GM20000 (cell line): Measurements from ENCODE around the gene ARMC9.

ENCODE experiments used
- DNase-seq: peaks from one replicate; pipeline ENCODE4 v3.0.0; 2012; ENCODE audit warnings: low spot score
- TF ChIP-seq, protein P1 (sequence below): IDR thresholded peaks from 2 replicates; pipeline ENCODE4 v1.5.1; 2012; ENCODE audit warnings: mild to moderate bottlenecking, control low read depth; ENCODE audit errors: extremely low read depth, missing control alignments

ARMC9 gene

DNA sequence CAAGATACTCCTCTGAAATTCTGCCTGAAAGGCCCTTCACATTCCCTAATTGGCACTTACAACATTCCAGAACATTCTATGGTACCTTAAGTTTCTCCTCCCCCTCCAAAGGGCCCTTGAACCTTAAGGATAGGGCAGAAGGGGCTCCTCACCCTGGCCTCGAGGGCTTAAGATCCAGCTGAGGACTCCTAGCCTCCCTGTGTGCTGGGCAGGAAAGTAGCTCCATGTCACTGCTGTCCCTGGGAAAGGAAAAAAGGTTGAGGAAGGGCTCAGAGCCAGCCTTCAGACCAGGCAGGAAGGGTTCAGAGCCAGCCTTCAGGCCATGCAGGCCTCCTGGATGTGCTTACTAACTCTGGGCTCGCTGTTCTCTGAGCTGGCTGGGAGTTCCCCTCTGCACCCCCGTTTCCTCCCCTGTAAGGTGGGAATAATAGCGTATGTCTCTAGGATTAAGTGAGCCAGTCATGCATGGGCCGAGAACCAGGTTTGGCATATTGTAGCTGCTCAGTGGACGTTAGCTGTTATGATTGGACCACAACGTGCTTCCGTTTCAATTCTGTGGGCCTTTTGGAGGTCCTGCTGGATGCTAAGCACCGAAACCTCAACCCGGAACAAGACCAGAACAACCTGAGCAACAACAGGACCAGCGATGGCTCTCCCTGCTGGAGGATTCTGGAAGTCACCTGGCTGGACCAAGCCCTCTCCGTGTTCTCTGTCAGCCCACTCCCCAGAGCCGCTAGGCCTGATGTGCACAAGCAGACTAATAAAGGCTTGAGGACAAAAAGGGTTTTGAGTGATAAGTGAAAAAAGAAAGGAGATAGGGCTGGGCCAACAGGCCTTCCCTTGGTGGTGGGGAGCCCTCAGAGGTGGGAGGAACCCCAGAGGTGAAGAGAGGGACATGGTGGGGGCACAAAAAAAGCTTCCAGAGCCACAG is 196.0 kb downstream of the ARMC9 start:
- DNase-seq, result peak; percentile 89
- TF ChIP-seq, protein P1, sequence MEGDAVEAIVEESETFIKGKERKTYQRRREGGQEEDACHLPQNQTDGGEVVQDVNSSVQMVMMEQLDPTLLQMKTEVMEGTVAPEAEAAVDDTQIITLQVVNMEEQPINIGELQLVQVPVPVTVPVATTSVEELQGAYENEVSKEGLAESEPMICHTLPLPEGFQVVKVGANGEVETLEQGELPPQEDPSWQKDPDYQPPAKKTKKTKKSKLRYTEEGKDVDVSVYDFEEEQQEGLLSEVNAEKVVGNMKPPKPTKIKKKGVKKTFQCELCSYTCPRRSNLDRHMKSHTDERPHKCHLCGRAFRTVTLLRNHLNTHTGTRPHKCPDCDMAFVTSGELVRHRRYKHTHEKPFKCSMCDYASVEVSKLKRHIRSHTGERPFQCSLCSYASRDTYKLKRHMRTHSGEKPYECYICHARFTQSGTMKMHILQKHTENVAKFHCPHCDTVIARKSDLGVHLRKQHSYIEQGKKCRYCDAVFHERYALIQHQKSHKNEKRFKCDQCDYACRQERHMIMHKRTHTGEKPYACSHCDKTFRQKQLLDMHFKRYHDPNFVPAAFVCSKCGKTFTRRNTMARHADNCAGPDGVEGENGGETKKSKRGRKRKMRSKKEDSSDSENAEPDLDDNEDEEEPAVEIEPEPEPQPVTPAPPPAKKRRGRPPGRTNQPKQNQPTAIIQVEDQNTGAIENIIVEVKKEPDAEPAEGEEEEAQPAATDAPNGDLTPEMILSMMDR, result peak; percentile 32

DNA sequence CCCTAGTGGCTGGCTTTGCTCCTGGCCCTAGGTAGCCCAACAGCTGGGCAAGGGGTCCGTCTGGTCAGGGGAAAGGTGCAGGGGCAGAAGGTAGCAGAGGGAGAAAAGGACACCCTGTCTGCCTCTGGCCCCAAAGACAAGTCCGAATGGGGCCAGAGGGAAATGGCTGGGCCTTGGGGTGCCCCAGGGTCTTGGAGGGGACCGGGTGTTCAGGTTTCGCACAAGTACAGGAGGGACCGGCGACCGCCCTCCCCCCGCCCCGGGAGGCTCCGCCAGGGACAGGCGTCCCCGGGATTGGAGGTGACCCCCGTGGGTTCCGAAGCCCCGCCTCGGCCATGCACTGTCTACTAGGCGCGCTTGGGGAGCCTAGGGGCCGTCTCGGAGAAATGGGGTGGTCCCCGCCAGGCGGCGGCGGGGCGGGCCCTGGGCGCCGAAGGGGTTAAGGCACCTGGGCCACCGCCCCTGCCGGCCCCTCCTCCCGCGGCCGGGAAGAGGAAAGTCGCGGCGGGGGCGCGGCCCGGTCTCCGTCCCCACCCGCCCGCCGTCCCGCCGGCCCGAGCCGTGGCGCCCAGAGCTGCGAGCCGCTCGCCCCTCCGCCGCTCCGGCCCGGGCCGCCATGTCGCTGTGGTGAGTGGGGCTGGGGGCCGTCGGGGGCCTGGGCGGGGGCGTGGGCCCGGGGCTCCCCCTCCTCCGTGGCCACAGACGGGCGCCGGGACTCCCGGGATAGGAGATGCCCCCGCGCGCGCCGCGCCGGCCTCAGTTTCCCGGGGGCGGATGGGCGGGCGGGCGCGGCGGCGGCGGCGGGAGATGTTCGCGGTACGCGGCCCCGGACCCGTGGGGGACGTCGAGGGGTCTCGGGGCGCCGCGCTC is 197.0 kb downstream of the ARMC9 start, which contains the start of gene B3GNT7:
Gene B3GNT7 (plus strand): TSS at position 523 of the 870 bp plus-strand sequence. CDS start 94 bp downstream, at position 617.
- TF ChIP-seq, protein P1, result no peak
- peak; percentile 88 for DNase-seq

DNA sequence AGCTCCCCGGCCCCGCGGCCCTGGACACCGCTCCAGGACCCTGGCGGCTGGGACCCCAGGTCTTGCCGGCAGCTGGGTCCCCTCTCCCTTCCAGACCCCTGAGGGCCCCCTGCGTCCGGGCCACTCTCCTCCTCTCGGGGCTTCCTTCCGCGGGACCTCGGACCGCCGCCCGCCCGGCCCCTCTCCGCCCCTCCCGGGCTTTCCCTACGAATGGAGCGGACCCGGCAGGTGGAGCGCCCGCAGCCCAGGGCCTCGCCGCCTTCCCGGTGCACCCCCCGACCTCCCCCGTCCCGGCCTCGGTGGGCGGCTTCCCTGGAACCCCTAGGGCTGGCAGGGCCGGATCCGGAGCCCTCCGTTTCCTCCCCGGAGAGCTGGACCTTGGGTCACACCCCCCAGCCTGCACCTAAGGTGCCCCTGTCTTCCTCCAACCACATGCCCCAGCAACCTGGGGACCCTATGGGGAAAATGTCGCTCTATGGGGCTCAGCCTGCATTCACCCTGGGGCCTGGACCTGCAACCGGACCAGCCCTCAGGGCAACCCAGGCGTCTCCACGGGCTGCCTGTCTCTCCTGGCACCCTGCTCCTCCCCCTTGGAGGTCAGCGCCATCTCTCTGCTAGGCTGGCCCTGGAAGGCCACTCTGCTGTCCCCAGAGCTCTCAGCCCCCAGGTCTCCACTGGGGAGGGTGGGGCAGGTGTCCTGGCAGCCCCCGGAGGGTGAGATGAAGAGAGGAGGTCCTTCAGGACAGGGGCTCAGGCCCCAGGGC is 197.8 kb downstream of the ARMC9 start:
- peak; percentile 64 for DNase-seq

DNA sequence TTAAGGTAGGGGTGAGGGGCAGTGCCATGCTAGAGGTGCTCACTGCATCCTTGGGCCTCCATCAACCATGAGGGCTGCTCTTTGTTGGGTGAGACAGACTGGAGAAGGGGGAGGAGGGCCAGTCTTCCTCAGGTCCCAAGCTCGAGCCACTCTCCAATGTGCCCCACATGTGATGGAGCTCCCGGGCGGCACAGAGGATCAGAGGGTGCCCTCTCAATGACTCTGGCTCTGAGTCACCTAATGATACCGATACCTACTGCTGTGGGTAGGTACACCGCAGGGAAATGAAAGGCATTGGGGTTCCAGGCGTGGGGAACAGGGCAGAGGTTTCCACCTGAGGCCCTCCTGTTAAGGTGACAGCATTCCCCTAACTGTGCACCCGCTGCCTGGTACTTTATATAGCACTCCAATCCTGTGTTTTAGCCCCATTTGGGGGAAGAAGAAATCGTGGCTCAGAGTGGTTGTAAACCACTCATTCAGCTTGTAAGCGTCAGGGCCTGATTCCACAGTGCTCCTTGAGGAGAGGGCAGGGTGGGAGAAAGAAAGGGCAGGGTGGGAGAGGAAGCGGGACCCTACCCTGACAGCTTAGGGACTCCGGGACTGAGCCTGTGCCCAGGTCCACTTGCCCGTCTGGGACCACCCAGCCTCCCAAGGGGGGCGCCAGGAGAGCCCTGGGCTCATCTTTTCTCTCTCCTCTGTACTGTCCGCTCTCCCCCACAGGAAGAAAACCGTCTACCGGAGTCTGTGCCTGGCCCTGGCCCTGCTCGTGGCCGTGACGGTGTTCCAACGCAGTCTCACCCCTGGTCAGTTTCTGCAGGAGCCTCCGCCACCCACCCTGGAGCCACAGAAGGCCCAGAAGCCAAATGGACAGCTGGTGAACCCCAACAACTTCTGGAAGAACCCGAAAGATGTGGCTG is 198.8 kb downstream of the ARMC9 start:
- TF ChIP-seq, protein P1, result no peak
- no peak for DNase-seq

More for the DNA sequence above, 197.8 kb downstream of the ARMC9 start:
- TF ChIP-seq, protein P1, result no peak

DNA sequence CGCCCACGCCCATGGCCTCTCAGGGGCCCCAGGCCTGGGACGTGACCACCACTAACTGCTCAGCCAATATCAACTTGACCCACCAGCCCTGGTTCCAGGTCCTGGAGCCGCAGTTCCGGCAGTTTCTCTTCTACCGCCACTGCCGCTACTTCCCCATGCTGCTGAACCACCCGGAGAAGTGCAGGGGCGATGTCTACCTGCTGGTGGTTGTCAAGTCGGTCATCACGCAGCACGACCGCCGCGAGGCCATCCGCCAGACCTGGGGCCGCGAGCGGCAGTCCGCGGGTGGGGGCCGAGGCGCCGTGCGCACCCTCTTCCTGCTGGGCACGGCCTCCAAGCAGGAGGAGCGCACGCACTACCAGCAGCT is 199.5 kb downstream of the ARMC9 start:
- TF ChIP-seq, protein P1, result no peak
- DNase-seq, result no peak

DNA sequence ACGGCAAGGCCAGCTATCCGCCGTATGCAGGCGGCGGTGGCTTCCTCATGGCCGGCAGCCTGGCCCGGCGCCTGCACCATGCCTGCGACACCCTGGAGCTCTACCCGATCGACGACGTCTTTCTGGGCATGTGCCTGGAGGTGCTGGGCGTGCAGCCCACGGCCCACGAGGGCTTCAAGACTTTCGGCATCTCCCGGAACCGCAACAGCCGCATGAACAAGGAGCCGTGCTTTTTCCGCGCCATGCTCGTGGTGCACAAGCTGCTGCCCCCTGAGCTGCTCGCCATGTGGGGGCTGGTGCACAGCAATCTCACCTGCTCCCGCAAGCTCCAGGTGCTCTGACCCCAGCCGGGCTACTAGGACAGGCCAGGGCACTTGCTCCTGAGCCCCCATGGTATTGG is 200.2 kb downstream of the ARMC9 start:
- DNase-seq, result no peak
- TF ChIP-seq, protein P1, result no peak
